Measurements from ENCODE around the gene RASSF1. TPM values are rescaled to one million over a fixed set of nuclear protein-coding genes. Genes with fewer than 3 reads are reported as not detected.

The RASSF1 gene
- total RNA-seq, 2 donors from 2014 or later: 9.4 to 17.2 TPM

DNA sequence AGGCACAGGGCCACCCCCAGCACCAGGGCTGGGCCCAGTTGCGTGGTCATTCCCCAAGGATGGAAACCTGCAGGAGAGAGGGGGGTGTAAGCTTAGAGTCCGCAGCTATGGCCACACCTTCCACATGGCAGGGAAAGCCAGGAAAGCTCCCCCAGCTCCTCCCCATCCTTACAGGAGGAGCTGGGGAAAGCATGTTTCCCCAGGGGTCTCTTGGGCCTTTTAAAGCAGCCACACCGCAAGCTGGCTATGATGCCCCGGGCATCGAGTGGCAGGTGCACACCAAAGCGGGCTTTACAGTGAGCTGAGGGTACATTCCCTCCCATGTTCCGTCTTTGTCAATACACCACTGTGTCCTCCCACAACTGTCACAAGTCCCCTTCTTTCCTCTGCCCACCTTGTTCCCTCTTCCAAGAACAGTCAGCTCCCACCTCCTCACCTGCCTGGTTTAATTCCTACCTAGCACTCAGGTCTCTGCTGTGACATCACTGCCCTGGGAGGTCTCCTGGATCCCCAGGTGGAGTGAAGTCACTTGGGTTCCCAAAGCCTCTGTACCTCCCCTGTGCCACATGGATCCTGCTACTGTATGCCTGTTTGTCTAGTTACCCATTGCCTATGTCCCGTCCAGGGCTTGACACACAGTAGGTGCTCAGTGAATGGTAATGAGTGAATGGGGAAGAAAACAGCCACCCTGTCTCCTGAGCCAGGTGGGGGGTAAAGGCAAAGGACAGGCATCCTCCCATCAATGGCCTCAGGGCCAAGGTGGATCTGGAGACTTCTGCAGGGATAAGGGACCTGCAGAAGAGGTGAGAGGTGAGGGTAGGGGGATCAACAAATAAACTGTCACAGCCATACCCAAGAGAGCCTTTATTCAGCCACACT is 44.8 kb downstream of the RASSF1 start:
- H3K9ac ChIP-seq (ENCODE audit: extremely low read depth, low read length, poor library complexity, severe bottlenecking): no peak overlapping the region
- H3K36me3 ChIP-seq (ENCODE audit: control insufficient read depth, insufficient read depth, low read length): no peaks in the 10 kb centered on the region
- H3K36me3 Mint-ChIP-seq (ENCODE audit: low read depth): peaks cover 4% of the 10 kb centered on the region
- peak; percentile 35 for DNase-seq
- no peak overlapping the region for H3K27ac ChIP-seq (ENCODE audit: low read depth, low read length)
- whole genome bisulfite sequencing, 2 experiments (ENCODE audit: insufficient coverage in 1 of 2, insufficient read length in 1 of 2): 90 to 91% methylated on average over 4 to 8 of the region's 8 CpGs
- H3K4me3 Mint-ChIP-seq: no peak overlapping the region
- H3K4me3 ChIP-seq (ENCODE audit: low read length): no peak overlapping the region
- H3K27me3 Mint-ChIP-seq (ENCODE audit: insufficient read depth): no peaks in the 10 kb centered on the region
- no peak for TF ChIP-seq CTCF (conservative IDR thresholded peaks at IDR 0.05)
- no peaks in the 10 kb centered on the region for H3K27me3 ChIP-seq (ENCODE audit: control insufficient read depth, insufficient read depth, low read length, poor library complexity, severe bottlenecking)
- H3K9me3 ChIP-seq (ENCODE audit: control insufficient read depth, low read length): no peaks in the 10 kb centered on the region
- H3K9me3 Mint-ChIP-seq: no peaks in the 10 kb centered on the region
- H3K4me1 Mint-ChIP-seq: peaks cover 22% of the 10 kb centered on the region
- no peak overlapping the region for H3K27ac Mint-ChIP-seq
- peaks cover 3% of the 10 kb centered on the region for H3K4me1 ChIP-seq (ENCODE audit: control insufficient read depth, insufficient read depth, low read length)

DNA sequence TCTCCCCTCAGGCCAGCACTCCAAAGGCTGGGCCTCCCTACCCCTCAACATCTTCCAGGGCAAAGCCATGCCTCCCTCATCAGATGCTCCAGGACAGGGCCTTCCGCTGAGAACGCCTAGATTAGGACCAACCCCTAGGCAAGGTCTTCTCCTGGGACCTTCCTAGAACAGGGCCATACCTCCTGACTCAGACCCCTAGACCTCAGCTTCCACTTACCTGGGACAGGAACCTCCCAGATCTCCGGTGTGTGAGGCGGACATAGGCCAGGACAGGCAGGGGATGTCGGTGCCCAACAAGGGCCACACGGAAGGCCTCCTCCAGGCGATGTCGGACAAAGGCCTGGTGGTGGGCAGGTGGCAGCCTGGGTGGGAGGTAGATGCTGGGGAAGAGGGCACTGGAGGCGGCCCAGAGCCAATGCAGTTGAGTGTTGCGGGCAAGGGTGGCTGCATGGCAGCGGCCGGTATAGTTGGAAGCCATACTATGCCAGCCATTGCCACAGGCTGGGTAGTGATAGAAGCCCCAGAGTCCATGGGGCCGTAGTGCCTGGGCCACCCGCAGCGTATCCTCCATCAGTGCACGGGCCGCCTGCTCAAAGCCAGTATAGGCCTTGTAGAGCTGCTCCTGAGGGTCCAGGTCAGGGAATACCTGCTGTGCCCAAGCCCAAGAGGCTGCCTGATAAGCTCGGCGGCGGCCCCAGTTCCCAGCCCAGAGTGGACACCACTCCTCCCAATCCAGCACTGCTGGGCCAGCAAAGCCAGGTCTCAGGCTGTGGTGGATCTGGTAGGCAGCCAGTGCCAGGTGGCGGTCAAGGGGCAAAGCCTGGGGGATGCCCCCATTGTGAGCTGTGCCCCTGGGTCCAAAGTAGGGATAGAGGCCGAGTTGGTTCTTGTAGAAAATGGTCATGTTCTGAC is 45.9 kb downstream of the RASSF1 start:
- Histone ChIP-seq H3K4me1 (ENCODE audit: control insufficient read depth, insufficient read depth, low read length) (peaks cover 2% of the 10 kb centered on the region), H3K9me3 (ENCODE audit: control insufficient read depth, low read length) (no peaks in the 10 kb centered on the region), H3K9ac (ENCODE audit: extremely low read depth, low read length, poor library complexity, severe bottlenecking) (no peak overlapping the region), H3K27ac (ENCODE audit: low read depth, low read length) (no peak overlapping the region), H3K27me3 (ENCODE audit: control insufficient read depth, insufficient read depth, low read length, poor library complexity, severe bottlenecking) (no peaks in the 10 kb centered on the region), H3K36me3 (ENCODE audit: control insufficient read depth, insufficient read depth, low read length) (peaks cover 2% of the 10 kb centered on the region), H3K4me3 (ENCODE audit: low read length) (no peak overlapping the region)
- Mint-ChIP-seq H3K27me3 (ENCODE audit: insufficient read depth) (no peaks in the 10 kb centered on the region), H3K36me3 (ENCODE audit: low read depth) (peaks cover 12% of the 10 kb centered on the region), H3K9me3 (no peaks in the 10 kb centered on the region), H3K4me1 (peaks cover 14% of the 10 kb centered on the region), H3K27ac (peak overlapping the region; percentile 39), H3K4me3 (no peak overlapping the region)
- 91 to 95% methylated on average over 15 to 22 of the region's 22 CpGs for WGBS, 2 experiments (ENCODE audit: insufficient coverage in 1 of 2, insufficient read length in 1 of 2)
- DNase-seq: peak; percentile 42
- TF ChIP-seq CTCF (conservative IDR thresholded peaks at IDR 0.05): no peak

DNA sequence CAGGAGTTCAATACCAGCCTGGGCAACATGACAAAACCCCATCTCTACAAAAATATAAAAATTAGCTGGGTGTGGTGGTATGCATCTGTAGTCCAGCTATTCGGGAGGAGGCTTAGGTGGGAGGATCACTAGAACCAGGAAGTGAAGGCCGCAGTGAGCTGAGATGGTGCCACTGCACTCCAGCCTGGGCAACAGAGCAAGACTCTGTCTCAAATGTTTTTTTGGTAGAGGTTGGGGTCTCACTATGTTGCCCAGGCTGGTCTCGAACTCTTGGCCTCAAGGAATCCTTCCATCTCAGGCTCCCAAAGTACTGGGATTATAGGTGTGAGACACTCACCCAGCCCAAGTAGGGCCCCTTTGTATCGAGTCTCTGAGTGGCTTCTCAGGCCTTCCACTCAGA is 46.5 kb downstream of the RASSF1 start:
- no peak overlapping the region for H3K4me3 ChIP-seq (ENCODE audit: low read length)
- no peak overlapping the region for H3K4me3 Mint-ChIP-seq
- 87 to 89% methylated on average over 3 to 4 of the region's 4 CpGs for WGBS, 2 experiments (ENCODE audit: insufficient coverage in 1 of 2, insufficient read length in 1 of 2)

More for the DNA sequence above, 46.5 kb downstream of the RASSF1 start:
- Mint-ChIP-seq H3K27ac (peak overlapping the region; percentile 39), H3K4me1 (peaks cover 11% of the 10 kb centered on the region), H3K9me3 (no peaks in the 10 kb centered on the region), H3K36me3 (ENCODE audit: low read depth) (peaks cover 18% of the 10 kb centered on the region), H3K27me3 (ENCODE audit: insufficient read depth) (no peaks in the 10 kb centered on the region)
- TF ChIP-seq CTCF (conservative IDR thresholded peaks at IDR 0.05): no peak
- no peak for DNase-seq
- Histone ChIP-seq H3K4me1 (ENCODE audit: control insufficient read depth, insufficient read depth, low read length) (no peaks in the 10 kb centered on the region), H3K9me3 (ENCODE audit: control insufficient read depth, low read length) (no peaks in the 10 kb centered on the region), H3K9ac (ENCODE audit: extremely low read depth, low read length, poor library complexity, severe bottlenecking) (no peak overlapping the region), H3K36me3 (ENCODE audit: control insufficient read depth, insufficient read depth, low read length) (peaks cover 9% of the 10 kb centered on the region), H3K27ac (ENCODE audit: low read depth, low read length) (no peak overlapping the region), H3K27me3 (ENCODE audit: control insufficient read depth, insufficient read depth, low read length, poor library complexity, severe bottlenecking) (no peaks in the 10 kb centered on the region)

Data from endodermal cell (in vitro differentiated cells).